ENCODE data around the gene BCL2L12. TPM values are rescaled to one million over a fixed set of nuclear protein-coding genes. Genes with fewer than 3 reads are reported as not detected.

Gene BCL2L12
- total RNA-seq, 4 donors from 2014 or later, result 4.2 to 9.9 (median 6.0) TPM

DNA sequence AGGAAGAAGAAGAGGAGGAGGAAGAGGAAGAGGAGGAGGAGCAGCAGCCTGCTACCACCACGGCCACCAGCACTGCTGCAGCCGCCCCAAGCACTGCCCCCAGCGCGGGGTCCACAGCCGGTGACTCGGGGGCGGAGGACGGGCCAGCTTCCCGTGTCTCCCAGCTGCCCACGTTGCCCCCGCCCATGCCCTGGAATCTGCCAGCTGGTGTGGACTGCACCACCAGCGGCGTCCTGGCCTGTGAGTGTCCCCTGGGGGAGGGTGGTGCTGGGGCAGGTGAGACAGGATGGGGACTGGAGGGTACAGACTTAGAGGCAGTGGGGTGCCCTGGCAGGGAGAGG is 12.3 kb upstream of the BCL2L12 start:
- Histone ChIP-seq H3K9me3 (no peaks in the 10 kb centered on the region), H3K4me1 (no peaks in the 10 kb centered on the region), H3K36me3 (peaks cover 71 to 97% (median 93%) of the 10 kb centered on the region in 4 donors), H3K4me3 (no peak overlapping the region), H3K27ac (replicated peaks in 1 of 4) (no peak overlapping the region), H3K27me3 (no peaks in the 10 kb centered on the region)
- DNase-seq (ENCODE audit: extremely low spot score), result no peak
- 75% methylated on average over 2 of the region's 13 CpGs for WGBS
- TF ChIP-seq POLR2AphosphoS5 (IDR thresholded peaks at IDR 0.05) (no peak), EP300 (IDR thresholded peaks at IDR 0.05) (no peak), POLR2A (IDR thresholded peaks at IDR 0.05; ENCODE audit: low read depth) (no peak)
- TF ChIP-seq, protein P1, sequence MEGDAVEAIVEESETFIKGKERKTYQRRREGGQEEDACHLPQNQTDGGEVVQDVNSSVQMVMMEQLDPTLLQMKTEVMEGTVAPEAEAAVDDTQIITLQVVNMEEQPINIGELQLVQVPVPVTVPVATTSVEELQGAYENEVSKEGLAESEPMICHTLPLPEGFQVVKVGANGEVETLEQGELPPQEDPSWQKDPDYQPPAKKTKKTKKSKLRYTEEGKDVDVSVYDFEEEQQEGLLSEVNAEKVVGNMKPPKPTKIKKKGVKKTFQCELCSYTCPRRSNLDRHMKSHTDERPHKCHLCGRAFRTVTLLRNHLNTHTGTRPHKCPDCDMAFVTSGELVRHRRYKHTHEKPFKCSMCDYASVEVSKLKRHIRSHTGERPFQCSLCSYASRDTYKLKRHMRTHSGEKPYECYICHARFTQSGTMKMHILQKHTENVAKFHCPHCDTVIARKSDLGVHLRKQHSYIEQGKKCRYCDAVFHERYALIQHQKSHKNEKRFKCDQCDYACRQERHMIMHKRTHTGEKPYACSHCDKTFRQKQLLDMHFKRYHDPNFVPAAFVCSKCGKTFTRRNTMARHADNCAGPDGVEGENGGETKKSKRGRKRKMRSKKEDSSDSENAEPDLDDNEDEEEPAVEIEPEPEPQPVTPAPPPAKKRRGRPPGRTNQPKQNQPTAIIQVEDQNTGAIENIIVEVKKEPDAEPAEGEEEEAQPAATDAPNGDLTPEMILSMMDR (IDR thresholded peaks at IDR 0.05), result no peak
- intact Hi-C loops (cut with DNase I), result no loop called here

DNA sequence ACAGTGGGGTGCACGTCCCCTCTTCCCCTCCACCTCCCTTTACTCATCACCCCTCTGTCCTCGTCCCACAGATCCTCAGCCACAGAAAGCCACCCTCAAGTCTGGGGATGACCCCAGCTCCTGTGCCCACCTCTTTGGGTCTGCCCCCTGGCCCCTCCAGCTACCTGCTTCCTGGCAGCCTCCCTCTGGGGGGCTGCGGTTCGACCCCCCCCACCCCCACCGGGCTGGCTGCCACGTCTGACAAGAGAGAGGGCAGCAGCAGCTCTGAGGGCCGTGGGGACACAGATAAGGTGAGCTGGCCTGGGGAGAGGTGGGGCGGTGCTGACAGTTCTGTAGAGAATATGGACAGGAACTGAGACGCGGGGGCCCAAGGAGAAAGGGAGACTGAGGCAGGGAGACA is 11.2 kb upstream of the BCL2L12 start:
- no peak for DNase-seq (ENCODE audit: extremely low spot score)
- WGBS, result 81% methylated on average over 7 of the region's 10 CpGs

DNA sequence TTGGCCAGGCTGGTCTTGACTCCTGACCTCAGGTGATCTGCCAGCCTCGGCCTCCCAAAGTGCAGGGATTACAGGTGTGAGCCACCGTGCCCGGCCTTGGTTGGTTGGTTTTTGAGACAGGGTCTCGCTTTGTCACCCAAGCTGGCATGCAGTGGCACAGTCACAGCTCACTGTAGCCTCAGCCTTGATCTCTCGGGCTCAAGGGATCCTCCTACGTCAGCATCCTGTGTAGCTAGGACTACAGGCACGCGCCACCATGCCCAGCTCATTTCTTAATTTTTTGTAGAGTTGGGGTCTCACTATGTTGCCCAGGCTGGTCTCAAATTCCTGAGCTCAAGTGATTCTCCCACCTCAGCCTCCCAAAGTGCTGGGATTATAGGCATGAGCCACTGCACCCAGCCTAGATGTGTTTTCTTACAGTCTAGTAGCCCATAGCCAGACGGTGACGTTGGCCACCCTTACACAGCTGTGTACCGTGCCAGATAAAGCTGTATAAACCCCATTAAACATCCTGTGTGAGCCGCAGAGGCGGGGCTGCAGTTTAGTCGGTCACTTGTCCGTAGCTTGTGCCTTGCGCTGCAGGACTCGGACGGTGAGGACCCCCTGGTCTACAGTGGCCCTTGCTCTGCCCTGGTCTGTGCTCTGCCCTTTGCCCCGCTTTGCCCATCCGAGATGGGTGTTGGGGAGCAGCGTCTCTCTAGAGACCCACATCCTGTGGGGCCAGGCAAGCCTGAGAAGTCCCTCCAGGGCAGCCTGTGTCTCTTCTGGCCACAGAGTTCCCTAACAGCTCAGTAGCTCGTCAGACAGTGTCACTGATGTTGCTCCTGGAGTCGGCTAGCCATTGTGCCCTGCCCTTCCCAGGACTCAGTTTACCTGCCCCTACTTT is 9.9 kb upstream of the BCL2L12 start:
- Histone ChIP-seq H3K36me3 (peaks cover 84 to 98% (median 96%) of the 10 kb centered on the region in 4 donors), H3K4me3 (no peak overlapping the region), H3K4me1 (no peaks in the 10 kb centered on the region), H3K27ac (replicated peaks in 1 of 4) (no peak overlapping the region), H3K27me3 (no peaks in the 10 kb centered on the region), H3K9me3 (no peaks in the 10 kb centered on the region)
- DNase-seq (ENCODE audit: extremely low spot score), result no peak
- TF ChIP-seq, protein P1 (IDR thresholded peaks at IDR 0.05), result no peak
- TF ChIP-seq POLR2AphosphoS5 (IDR thresholded peaks at IDR 0.05), result no peak
- TF ChIP-seq EP300 (IDR thresholded peaks at IDR 0.05), result no peak
- TF ChIP-seq POLR2A (IDR thresholded peaks at IDR 0.05; ENCODE audit: low read depth), result no peak
- intact Hi-C loops (cut with DNase I), result no loop called here
- 90% methylated on average over 11 of the region's 23 CpGs for WGBS

More for the DNA sequence above, 11.2 kb upstream of the BCL2L12 start:
- Histone ChIP-seq H3K4me3 (no peak overlapping the region), H3K27ac (replicated peaks in 1 of 4) (no peak overlapping the region), H3K27me3 (no peaks in the 10 kb centered on the region), H3K9me3 (no peaks in the 10 kb centered on the region), H3K4me1 (no peaks in the 10 kb centered on the region), H3K36me3 (peaks cover 81 to 99% (median 96%) of the 10 kb centered on the region in 4 donors)
- TF ChIP-seq POLR2AphosphoS5 (IDR thresholded peaks at IDR 0.05) (no peak), POLR2A (IDR thresholded peaks at IDR 0.05; ENCODE audit: low read depth) (no peak), EP300 (IDR thresholded peaks at IDR 0.05) (no peak)
- TF ChIP-seq, protein P1 (IDR thresholded peaks at IDR 0.05), result no peak
- intact Hi-C loops (cut with DNase I), result no loop called here

DNA sequence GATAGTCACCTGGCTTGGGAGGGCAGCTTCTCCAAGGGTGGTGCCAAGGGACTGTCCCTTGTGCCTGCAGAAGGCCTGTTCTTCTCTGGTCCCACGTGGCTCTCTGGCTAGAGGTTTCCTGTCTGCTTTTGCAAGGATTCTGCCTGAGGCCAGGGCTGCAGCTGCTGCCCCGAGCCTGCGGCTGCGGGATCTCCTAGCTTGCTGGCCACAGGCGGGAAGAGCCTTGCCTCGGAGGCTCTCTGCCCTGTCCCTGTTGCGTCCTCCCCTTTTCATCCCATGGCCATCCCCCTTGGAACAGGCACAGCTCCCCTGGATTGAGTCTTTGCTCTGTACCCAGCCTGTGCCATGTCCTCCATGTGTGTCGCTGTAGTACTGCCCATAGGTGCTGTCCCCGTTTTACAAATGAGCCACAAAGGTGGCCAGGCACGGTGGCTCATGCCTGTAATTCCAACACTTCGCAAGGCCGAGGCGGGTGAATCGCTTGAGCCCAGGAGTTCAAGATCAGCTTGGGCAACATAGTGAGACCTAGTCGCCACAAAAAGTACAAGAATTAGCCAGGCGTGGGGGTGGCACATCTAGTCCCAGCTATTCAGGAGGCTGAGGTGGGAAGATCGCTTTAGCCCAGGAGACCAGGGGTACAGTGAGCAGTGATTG is 9.2 kb upstream of the BCL2L12 start:
- Histone ChIP-seq H3K27ac (replicated peaks in 1 of 4) (no peak overlapping the region), H3K27me3 (no peaks in the 10 kb centered on the region), H3K9me3 (no peaks in the 10 kb centered on the region), H3K4me3 (no peak overlapping the region), H3K4me1 (no peaks in the 10 kb centered on the region), H3K36me3 (peaks cover 81 to 98% (median 96%) of the 10 kb centered on the region in 4 donors)
- TF ChIP-seq EP300 (IDR thresholded peaks at IDR 0.05), result no peak
- TF ChIP-seq, protein P1 (IDR thresholded peaks at IDR 0.05), result no peak
- no peak for TF ChIP-seq POLR2AphosphoS5 (IDR thresholded peaks at IDR 0.05)
- no peak for TF ChIP-seq POLR2A (IDR thresholded peaks at IDR 0.05; ENCODE audit: low read depth)
- 89% methylated on average over 10 of the region's 17 CpGs for WGBS
- DNase-seq (ENCODE audit: extremely low spot score), result no peak
- intact Hi-C loops (cut with DNase I), result no loop called here
